Lower leg skin (tissue), 4 donors: Measurements from ENCODE around the gene SORL1. TPM values are rescaled to one million over a fixed set of nuclear protein-coding genes. Genes with fewer than 3 reads are reported as not detected.

Experiments used
- DNase-seq, 2 donors: peaks; one replicate each; pipeline ENCODE4 v3.0.0-alpha.2; 2019; ENCODE audit warnings: low spot score in 2 of 2
- H3K4me3 ChIP-seq: fragments of 200-600 bp; sonication (generic); 2 replicates; pipeline ENCODE4 v1.5.1; 2017; ENCODE audit warnings: mild to moderate bottlenecking, low read depth; ENCODE audit not compliant: poor library complexity, severe bottlenecking
- POLR2A ChIP-seq, 2 donors: fragments of 450-650 bp; IDR thresholded peaks; one replicate each; pipeline ENCODE4 v1.6.1; 2016 to 2017; ENCODE audit warnings: antibody characterized with exemption in 2 of 2, mild to moderate bottlenecking in 1 of 2, moderate library complexity in 1 of 2
- WGBS, 2 donors: methylation state at CpG; one replicate each; pipeline ENCODE4 v1.1.5; 2018; 5-methylcytosine and 5-hydroxymethylcytosine counted together
- intact Hi-C: fragments of 100-400 bp; cut with DNase I; formaldehyde crosslinking; loops from one replicate; pipeline ENCODE4 v1.15.0; 2023; ENCODE audit warnings: low total_unique reads
- total RNA-seq, 4 donors: library from RNA; depleted of rRNA; stranded (reverse); fragments of >200 nt; gene quantifications; one replicate each; pipeline ENCODE4 v1.1.0, GENCODE V29; 2016
- TF ChIP-seq, protein P1 (sequence below), 3 donors: fragments of 450-650 bp; IDR thresholded peaks; one replicate each; pipeline ENCODE4 v1.5.1; 2016; ENCODE audit warnings: antibody characterized with exemption in 3 of 3, mild to moderate bottlenecking in 3 of 3, moderate library complexity in 2 of 3

Gene SORL1
- total RNA-seq, 4 donors from 2014 or later, result 12.5 to 21.8 (median 14.7) TPM

- H3K4me3 ChIP-seq, result no peak overlapping the region
- WGBS, 2 donors, result 38 to 58% methylated on average over 25 to 37 of the region's 48 CpGs
- TF ChIP-seq, protein P1, sequence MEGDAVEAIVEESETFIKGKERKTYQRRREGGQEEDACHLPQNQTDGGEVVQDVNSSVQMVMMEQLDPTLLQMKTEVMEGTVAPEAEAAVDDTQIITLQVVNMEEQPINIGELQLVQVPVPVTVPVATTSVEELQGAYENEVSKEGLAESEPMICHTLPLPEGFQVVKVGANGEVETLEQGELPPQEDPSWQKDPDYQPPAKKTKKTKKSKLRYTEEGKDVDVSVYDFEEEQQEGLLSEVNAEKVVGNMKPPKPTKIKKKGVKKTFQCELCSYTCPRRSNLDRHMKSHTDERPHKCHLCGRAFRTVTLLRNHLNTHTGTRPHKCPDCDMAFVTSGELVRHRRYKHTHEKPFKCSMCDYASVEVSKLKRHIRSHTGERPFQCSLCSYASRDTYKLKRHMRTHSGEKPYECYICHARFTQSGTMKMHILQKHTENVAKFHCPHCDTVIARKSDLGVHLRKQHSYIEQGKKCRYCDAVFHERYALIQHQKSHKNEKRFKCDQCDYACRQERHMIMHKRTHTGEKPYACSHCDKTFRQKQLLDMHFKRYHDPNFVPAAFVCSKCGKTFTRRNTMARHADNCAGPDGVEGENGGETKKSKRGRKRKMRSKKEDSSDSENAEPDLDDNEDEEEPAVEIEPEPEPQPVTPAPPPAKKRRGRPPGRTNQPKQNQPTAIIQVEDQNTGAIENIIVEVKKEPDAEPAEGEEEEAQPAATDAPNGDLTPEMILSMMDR (IDR thresholded peaks at IDR 0.05), result no peak
- intact Hi-C loops, result no loop called here
- peak in 1 of 2 donors; percentile 85 for DNase-seq
Measured at GRCh38 chr11:121426476-121427399, 25.4 kb upstream of the SORL1 start.

- no peak overlapping the region for H3K4me3 ChIP-seq
- DNase-seq, result no peak
- no peak for TF ChIP-seq POLR2A (IDR thresholded peaks at IDR 0.05)
- TF ChIP-seq, protein P1 (IDR thresholded peaks at IDR 0.05), result no peak
- 13 to 17% methylated on average over 6 to 8 of the region's 8 CpGs for WGBS, 2 donors
- intact Hi-C loops, result no loop called here
Measured at GRCh38 chr11:121427400-121427744, 24.7 kb upstream of the SORL1 start.

DNA sequence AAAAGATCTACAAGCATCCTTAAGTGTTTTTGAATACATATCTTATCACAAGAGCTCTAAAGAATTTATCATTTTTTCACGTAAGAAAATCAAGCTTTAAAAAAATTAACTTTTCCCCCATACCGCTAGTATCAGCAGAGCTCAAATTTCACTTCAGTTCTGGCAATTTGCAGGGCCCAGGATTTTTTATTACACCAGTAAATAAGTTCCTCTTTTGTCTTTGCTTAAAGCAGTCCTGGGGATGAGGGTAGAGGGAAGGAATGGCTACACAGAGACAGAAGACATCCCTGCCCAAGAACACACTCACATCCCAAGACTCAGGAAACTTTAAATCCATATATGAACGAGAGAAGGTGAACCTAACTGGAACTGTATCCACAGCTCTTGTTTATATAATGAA, 22.6 kb upstream of the SORL1 start:
- intact Hi-C loops, result no loop called here
- DNase-seq, result no peak
- TF ChIP-seq, protein P1 (IDR thresholded peaks at IDR 0.05), result no peak
- TF ChIP-seq POLR2A (IDR thresholded peaks at IDR 0.05), result no peak
- no peak overlapping the region for H3K4me3 ChIP-seq
- 52 to 55% methylated on average over 3 of the region's 3 CpGs for WGBS, 2 donors

- H3K4me3 ChIP-seq, result no peak overlapping the region
- intact Hi-C loops, result no loop called here
- 87 to 89% methylated on average over 4 of the region's 4 CpGs for WGBS, 2 donors
- TF ChIP-seq, protein P1 (IDR thresholded peaks at IDR 0.05), result no peak
- no peak for TF ChIP-seq POLR2A (IDR thresholded peaks at IDR 0.05)
- no peak for DNase-seq
Measured at GRCh38 chr11:121431820-121432526, 20.1 kb upstream of the SORL1 start.

GRCh38 chr11:121435132-121435531, 17.0 kb upstream of the SORL1 start:
- intact Hi-C loops, result no loop called here
- no peak overlapping the region for H3K4me3 ChIP-seq
- TF ChIP-seq, protein P1 (IDR thresholded peaks at IDR 0.05), result no peak
- no peak for TF ChIP-seq POLR2A (IDR thresholded peaks at IDR 0.05)
- 52 to 54% methylated on average over 4 of the region's 4 CpGs for WGBS, 2 donors
- DNase-seq, result no peak
